GM11168 (cell line): Measurements from ENCODE around the gene NTMT1.

ENCODE experiments used
- in situ Hi-C: fragments of 300-500 bp; cut with MboI; formaldehyde crosslinking; loops from one replicate; pipeline ENCODE4 v1.12.0; 2022; ENCODE audit warnings: low sequenced_read_pairs; ENCODE audit not compliant: unreplicated experiment

Gene NTMT1

DNA sequence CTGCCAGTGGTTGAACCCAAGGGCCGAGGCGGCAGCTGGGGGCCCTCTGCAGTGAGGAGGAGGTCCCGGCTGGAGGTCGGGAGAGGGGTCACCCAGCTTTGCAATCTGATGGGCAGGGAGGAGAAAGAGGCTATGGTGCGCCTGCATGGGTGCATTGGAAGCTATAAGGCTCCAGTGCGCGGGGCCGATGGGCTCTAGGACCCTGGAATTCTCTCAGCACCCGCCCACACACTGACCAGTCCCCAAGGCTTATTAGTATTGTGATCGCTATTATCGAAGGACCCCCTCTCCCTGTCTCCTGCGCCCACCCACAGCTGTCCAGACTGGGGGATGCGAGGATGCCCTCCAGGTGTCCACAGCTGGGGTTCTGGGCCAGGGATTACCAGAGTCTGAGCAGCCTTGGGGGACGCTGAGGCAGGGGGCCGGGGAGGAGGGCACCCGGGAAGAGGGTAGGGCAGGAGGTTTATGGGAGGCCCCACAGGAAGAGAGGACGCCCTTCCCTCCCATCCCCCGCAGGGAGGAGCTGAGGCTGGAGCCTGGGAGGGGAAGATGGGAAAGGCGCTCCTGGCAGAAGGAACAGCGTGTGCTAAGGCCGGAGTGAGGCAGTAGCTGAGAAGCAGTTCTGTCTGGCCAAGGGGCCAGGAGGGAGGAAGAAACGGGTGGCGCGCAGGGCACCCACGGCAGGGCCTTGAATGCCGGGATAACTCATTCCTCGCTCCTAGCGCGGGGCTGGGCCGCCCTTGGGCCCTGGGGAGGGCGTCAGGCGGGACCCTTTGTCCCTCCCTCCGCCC is 29.2 kb upstream of the NTMT1 start:
- in situ Hi-C loops: loop anchor here (10.0 kb wide), 1 partner anchor 422 kb away; the partner anchor contains the start of gene IER5L

- in situ Hi-C loops: loop anchor here (10.0 kb wide), 1 partner anchor 423 kb away; the partner anchor contains the start of gene IER5L
Measured at GRCh38 chr9:129597355-129598088, 28.4 kb upstream of the NTMT1 start.

DNA sequence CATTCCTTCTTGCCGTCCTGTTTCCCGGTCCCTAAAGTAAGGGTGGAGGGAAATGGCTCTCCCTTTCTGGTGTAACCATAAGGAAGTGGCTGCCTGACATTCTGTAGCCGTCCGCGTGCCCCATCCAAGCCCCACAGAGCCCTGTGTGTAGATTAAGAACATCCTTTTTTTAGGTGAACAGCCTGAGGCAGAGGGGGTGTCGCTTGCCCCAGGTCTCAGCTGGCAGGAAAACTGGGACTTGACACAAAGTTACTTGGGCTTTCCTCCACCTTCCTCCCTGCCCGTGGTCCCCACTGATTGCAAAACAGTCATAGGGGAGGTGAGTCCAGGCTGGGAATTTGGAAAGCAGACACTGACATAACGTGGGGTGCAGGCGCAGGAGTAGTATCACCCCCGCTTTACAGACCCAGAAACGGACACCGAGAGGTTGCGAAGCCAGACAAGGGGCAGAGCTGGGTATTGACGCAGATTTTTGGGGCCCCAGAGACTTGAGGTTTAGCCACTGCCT is 27.8 kb upstream of the NTMT1 start:
- in situ Hi-C loops: loop anchor here (10.0 kb wide), 1 partner anchor 423 kb away; the partner anchor contains the start of gene IER5L

DNA sequence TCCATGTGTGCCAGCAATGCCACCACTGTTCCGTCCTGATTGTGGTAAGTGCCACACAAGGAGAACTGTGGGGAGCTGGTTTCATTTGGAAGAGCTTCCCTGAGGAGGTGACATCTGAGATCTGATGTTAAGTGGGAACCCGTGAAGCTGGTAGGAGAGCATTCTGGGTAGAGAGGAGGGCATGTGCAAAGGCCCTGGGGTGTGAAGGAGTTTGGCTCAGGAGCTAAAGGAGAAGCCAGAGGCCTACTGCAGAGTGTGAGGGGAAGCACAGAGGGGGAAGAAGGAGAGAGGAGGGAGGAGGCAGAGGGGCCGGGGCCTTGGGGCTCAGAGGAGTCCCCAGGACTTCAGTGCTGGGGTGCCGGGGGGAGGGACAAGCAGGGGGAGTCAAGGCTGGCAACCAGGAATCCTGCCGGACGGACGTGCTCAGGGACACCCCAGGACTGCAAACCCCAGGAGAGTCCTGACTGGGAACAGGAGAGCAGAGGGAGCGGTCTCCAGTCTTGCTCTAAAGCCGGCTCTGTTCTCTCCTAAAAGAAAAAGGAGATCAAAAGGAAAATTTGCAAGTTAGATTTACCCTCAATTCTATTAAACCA is 24.8 kb upstream of the NTMT1 start:
- in situ Hi-C loops: no loop called here

DNA sequence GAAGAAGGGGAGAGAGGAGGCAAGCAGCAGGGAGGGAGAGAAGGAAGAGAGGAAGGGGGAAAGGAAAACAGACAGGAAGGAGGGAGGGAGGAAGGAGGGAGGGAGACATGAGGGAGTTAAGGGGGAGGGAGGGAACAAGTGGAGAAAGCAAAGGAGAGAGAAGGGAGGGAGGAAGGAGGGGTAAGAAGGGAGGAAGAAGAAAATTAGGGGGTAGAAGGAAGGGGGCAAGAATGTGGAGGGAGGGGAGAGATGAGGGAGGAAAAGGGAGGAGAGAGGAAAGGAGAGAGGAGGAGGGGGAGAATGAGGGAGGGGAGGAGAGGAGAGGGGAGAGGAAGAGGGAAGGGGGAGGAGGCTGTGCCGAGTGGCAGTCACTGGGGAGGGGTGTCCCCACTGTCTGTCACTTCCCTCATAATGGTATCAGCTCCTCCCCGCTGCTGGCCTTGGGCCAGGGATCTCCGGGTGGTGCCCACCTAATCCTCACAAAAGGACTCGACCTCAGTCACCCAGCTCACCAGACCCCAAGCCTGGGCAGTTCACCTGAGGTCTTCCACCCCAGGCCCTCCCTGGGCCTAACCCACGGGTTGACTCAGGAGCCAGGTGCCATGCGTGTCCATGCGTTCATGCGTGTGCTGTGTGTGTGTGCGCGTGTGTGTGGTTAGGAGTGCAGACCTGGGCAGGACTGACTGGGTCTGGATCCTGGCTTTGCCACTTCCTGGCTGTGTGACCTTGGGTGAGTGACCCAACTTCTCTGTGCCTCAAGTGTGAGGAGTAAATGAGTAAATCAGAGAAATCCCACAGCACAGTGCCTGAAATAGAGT is 23.2 kb upstream of the NTMT1 start:
- in situ Hi-C loops: no loop called here

GRCh38 chr9:129604056-129604765 is 21.8 kb upstream of the NTMT1 start:
- in situ Hi-C loops: no loop called here

DNA sequence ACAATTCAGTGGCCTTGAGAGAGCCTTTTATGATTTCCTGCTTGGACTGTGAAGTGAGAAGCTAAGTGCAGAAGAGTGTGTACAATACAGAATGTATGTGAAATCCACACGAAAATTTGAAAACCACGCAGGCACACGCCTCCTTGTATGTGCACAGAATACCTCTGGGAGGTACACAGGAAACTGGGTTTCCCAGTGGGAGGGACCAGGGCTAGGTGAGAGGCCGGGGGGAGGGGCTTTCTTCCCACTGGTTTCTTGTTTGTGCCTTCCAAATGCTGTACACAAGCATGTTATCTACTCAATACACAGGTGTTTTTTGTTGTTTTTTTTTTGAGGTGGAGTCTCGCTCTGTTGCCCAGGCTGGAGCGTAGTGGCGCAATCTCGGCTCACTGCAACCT is 21.2 kb upstream of the NTMT1 start:
- in situ Hi-C loops: no loop called here

DNA sequence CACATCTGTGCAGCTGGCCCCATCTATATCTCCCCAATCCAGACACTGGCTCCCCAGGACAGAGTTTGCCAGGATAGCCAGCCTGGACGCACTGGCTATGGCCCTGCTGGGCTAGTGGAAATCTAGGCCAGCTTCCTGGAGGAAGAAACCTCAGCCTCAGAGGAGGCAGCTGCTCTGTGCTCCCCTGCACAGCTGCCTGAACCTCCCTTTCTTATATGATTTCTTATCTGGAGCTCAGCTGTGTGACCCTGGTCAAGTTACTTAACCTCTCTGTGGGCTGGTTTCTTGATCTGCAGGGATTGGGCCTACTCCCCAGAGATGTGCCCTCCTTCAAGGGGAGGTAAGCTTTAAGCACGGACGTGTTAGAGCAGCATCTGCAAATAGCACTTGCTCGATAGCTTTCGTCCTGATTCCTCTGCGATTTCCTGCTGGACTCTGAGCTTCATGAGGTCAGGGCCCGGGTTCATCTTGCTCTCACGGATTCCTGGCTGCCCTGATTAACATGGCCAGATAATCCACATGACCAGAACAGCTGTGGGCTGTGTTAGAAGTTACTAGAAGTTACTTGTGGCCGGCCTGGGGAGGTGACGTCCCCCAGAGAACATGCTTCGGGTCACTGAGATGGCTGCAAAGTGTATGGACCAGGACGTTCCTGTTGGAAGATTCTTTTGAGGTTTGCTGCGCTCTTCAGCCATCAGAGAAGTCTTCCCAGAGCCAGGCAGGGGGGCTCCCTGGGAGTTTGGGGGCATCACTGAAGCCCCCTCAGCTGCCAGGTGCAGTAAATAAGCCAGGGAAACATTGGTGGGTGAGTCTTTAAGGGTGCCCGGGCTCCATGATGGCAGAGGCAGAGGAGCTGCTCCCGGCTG is 19.6 kb upstream of the NTMT1 start:
- in situ Hi-C loops: no loop called here

GRCh38 chr9:129607027-129607387 is 19.0 kb upstream of the NTMT1 start:
- in situ Hi-C loops: no loop called here

- in situ Hi-C loops: no loop called here
Measured at GRCh38 chr9:129608561-129609481, 17.1 kb upstream of the NTMT1 start.

DNA sequence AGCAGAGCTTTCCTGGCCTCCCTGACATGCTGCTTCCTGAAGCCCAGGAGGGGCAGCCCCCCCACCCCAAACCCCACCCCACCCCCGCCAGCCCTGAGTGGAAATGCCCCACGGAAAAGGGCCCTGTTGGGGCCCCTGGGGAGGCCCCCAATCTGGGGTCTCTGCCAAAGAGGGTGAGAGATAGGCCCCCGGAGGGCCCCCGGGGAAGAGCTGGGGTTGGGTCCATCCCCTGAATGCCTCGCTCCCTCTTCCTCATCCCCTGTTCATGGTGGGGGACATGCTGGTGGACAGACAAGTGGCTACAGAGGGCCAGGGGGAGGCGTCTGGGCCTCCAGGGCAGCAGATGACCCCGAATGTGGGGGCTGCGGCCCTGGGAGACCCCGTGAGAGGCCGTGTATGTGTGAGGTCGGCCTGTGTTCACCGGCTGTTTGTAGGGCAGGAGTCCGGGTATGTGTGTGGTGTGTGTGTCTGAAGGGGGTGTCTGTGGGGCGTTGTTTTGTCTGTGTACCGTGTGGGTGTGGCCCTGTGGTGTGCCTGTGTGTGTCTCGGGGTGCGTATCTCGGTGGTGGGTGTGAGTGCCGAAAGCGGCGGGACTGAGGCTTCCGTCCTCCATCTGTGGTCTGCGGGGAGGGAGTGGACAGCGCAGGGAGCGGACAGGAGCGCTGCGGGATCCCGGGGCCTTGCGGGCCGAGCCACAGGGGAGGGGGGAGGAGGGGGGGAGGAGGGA is 16.3 kb upstream of the NTMT1 start:
- in situ Hi-C loops: loop anchor here (5.0 to 10.0 kb wide), 2 partner anchors 445 to 487 kb away; no protein-coding TSS in a partner anchor

GRCh38 chr9:129610213-129610472 is 15.8 kb upstream of the NTMT1 start:
- in situ Hi-C loops: loop anchor here (5.0 to 10.0 kb wide), 2 partner anchors 445 to 488 kb away; no protein-coding TSS in a partner anchor

GRCh38 chr9:129610473-129611306 is 15.3 kb upstream of the NTMT1 start:
- in situ Hi-C loops: loop anchor here (5.0 to 10.0 kb wide), 2 partner anchors 446 to 488 kb away; no protein-coding TSS in a partner anchor

DNA sequence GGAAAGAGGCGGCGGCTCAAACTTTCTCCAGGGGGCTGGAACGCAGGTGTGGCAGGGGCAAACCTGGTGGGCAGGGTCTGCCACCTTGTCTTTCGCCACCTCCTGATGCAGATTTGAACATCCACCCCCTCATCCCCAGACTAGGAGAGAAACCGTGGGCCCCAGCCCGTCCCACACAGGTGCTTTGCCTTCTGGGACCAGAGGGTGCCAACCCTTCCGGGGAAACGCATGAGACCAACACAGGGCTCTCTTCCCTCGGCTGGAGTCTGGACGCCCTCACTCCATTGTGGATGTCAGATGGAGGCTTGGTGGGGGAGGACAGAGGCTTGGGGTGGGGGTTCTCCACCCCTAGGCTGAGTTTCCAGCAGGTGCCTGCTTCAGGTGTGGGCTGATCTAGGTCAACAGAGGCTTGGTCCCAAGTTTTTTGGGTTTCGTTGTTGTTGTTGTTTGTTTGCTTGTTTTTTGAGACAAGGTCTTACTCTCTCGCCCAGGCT is 14.6 kb upstream of the NTMT1 start:
- in situ Hi-C loops: loop anchor here (5.0 to 10.0 kb wide), 2 partner anchors 447 to 489 kb away; no protein-coding TSS in a partner anchor

GRCh38 chr9:129612123-129612522 is 13.8 kb upstream of the NTMT1 start:
- in situ Hi-C loops: loop anchor here (5.0 to 10.0 kb wide), 2 partner anchors 447 to 490 kb away; no protein-coding TSS in a partner anchor
